H1 (cell line): Measurements from ENCODE around the gene URAD. TPM values are rescaled to one million over a fixed set of nuclear protein-coding genes. Genes with fewer than 3 reads are reported as not detected.

ENCODE experiments used
- CTCF ChIA-PET: fragments of 300-600 bp; sonication (Branson Sonifier 250); formaldehyde crosslinking; loops from one replicate; lab custom pipeline; 2021; ENCODE audit not compliant: partially characterized antibody; lab: Charles Lee
- POLR2A ChIA-PET: fragments of 300-600 bp; sonication (Branson Sonifier 250); formaldehyde crosslinking; loops from one replicate; lab custom pipeline; 2021; ENCODE audit warnings: inconsistent platforms; ENCODE audit not compliant: partially characterized antibody; lab: Charles Lee
- DNase-seq, 2 experiments: peaks; one replicate each; pipeline versions ENCODE4 v3.0.0 to v3.0.0-alpha.2; 2010 to 2022; ENCODE audit warnings: low spot score in 2 of 2, low read depth in 1 of 2, mixed read lengths in 1 of 2
- FAIRE-seq: peaks from 2 replicates; lab custom pipeline; 2011; peaks lifted over from hg19 to GRCh38; lab: Jason Lieb, UNC
- H2AFZ ChIP-seq: 2 replicates; pipeline ENCODE4 v1.8.1; 2012; ENCODE audit warnings: low read length, inconsistent platforms
- H2AK5ac ChIP-seq: 2 replicates; pipeline ENCODE4 v1.6.1; 2013; ENCODE audit warnings: low read depth, low read length
- H2BK120ac ChIP-seq: replicated peaks from 2 replicates; pipeline ENCODE3; 2013; ENCODE audit warnings: low read depth, low read length, inconsistent platforms
- H2BK12ac ChIP-seq: 2 replicates; pipeline ENCODE4 v1.6.1; 2013; ENCODE audit warnings: low read depth, low read length
- H2BK15ac ChIP-seq: 2 replicates; pipeline ENCODE4 v1.6.1; 2013; ENCODE audit warnings: low read length
- H2BK20ac ChIP-seq: 2 replicates; pipeline ENCODE4 v1.6.1; 2013; ENCODE audit warnings: low read length
- H2BK5ac ChIP-seq: 2 replicates; pipeline ENCODE4 v1.6.1; 2013; ENCODE audit warnings: low read depth, low read length
- H3K14ac ChIP-seq: 2 replicates; pipeline ENCODE4 v1.6.1; 2013; ENCODE audit warnings: inconsistent platforms; ENCODE audit not compliant: insufficient read length
- H3K18ac ChIP-seq: 2 replicates; pipeline ENCODE4 v1.6.1; 2013; ENCODE audit warnings: low read length; ENCODE audit errors: extremely low read depth
- H3K23ac ChIP-seq: 2 replicates; pipeline ENCODE4 v1.6.1; 2013; ENCODE audit warnings: inconsistent platforms; ENCODE audit not compliant: insufficient read length
- H3K23me2 ChIP-seq: 2 replicates; pipeline ENCODE4 v1.6.1; 2013; ENCODE audit warnings: low read depth, low read length
- H3K27ac ChIP-seq: 2 replicates; pipeline ENCODE4 v1.6.1; 2011; ENCODE audit warnings: low read depth, low read length, inconsistent platforms
- H3K27me3 ChIP-seq, 4 experiments: replicated peaks in 1 of 4; 1 replicate in 1 of 4; 2 replicates in 3 of 4; pipeline versions ENCODE4 v1.6.1 to v1.8.1; 2011 to 2013; ENCODE audit warnings: low read length in 3 of 4, mild to moderate bottlenecking in 3 of 4, inconsistent platforms in 2 of 4, mixed read lengths in 2 of 4, moderate library complexity in 1 of 4; ENCODE audit not compliant: control insufficient read depth in 3 of 4, insufficient read depth in 3 of 4; ENCODE audit errors: extremely low read depth in 1 of 4
- H3K36me3 ChIP-seq, 4 experiments: 2 replicates each; pipeline versions ENCODE4 v1.6.1 to v1.8.1; 2011 to 2013; ENCODE audit warnings: mild to moderate bottlenecking in 4 of 4, low read length in 3 of 4, moderate library complexity in 2 of 4, control low read depth in 1 of 4, inconsistent platforms in 1 of 4; ENCODE audit not compliant: insufficient read depth in 4 of 4, control insufficient read depth in 2 of 4
- H3K4ac ChIP-seq: replicated peaks from 2 replicates; pipeline ENCODE3; 2013; ENCODE audit warnings: low read length, low read depth, mixed read lengths, inconsistent platforms; ENCODE audit not compliant: insufficient read length
- H3K4me1 ChIP-seq, 4 experiments: replicated peaks in 1 of 4; 1 replicate in 1 of 4; 2 replicates in 3 of 4; pipeline versions ENCODE4 v1.6.1 to v1.8.1; 2011 to 2013; ENCODE audit warnings: low read length in 3 of 4, inconsistent platforms in 2 of 4, mixed read lengths in 1 of 4; ENCODE audit not compliant: insufficient read depth in 4 of 4, control insufficient read depth in 3 of 4
- H3K4me2 ChIP-seq, 2 experiments: 2 replicates each; pipeline versions ENCODE4 v1.6.1 to v1.8.1; 2011 to 2013; ENCODE audit warnings: low read depth in 2 of 2, low read length in 2 of 2, control low read depth in 1 of 2, inconsistent platforms in 1 of 2, mild to moderate bottlenecking in 1 of 2; ENCODE audit not compliant: insufficient read depth in 1 of 2
- H3K4me3 ChIP-seq, 4 experiments: fragments of 200-600, 300-600 bp in 1 of 4; sonication (generic), shearing (Covaris generic), sonication (Bioruptor Twin) in 1 of 4; 2 replicates each; pipeline versions ENCODE4 v1.5.1 to v1.8.1; 2011 to 2016; ENCODE audit warnings: low read length in 4 of 4, low read depth in 3 of 4, control low read depth in 2 of 4, inconsistent platforms in 2 of 4, mild to moderate bottlenecking in 2 of 4, mixed read lengths in 1 of 4, moderate library complexity in 1 of 4; ENCODE audit not compliant: insufficient read depth in 2 of 4; ENCODE audit errors: extremely low read depth in 1 of 4
- H3K56ac ChIP-seq: replicated peaks from 2 replicates; pipeline ENCODE3; 2013; ENCODE audit warnings: low read depth, mild to moderate bottlenecking, mixed read lengths, low read length, inconsistent platforms; ENCODE audit not compliant: insufficient read length
- H3K79me1 ChIP-seq: 2 replicates; pipeline ENCODE4 v1.6.1; 2013; ENCODE audit warnings: low read depth, low read length, control low read depth
- H3K79me2 ChIP-seq, 2 experiments: 2 replicates each; pipeline versions ENCODE4 v1.6.1 to v1.8.1; 2012 to 2013; ENCODE audit warnings: low read length in 2 of 2, mild to moderate bottlenecking in 2 of 2, inconsistent platforms in 1 of 2; ENCODE audit not compliant: insufficient read depth in 2 of 2, control insufficient read depth in 1 of 2
- H3K9ac ChIP-seq, 4 experiments: replicated peaks in 1 of 4; 1 replicate in 1 of 4; 2 replicates in 3 of 4; pipeline versions ENCODE4 v1.6.1 to v1.8.1; 2011 to 2013; ENCODE audit warnings: low read depth in 3 of 4, low read length in 3 of 4, control low read depth in 2 of 4, mild to moderate bottlenecking in 2 of 4, moderate library complexity in 2 of 4, inconsistent platforms in 1 of 4; ENCODE audit errors: extremely low read depth in 1 of 4
- H3K9me3 ChIP-seq, 2 experiments: 2 replicates each; pipeline versions ENCODE4 v1.6.1 to v1.8.1; 2012 to 2013; ENCODE audit warnings: mild to moderate bottlenecking in 2 of 2, moderate library complexity in 2 of 2, control low read depth in 1 of 2, inconsistent platforms in 1 of 2, low read depth in 1 of 2, low read length in 1 of 2, mixed read lengths in 1 of 2; ENCODE audit not compliant: insufficient read depth in 2 of 2
- H4K20me1 ChIP-seq, 2 experiments: replicated peaks in 1 of 2; 2 replicates each; pipeline versions ENCODE3 to v1.8.1; 2011 to 2013; ENCODE audit warnings: inconsistent platforms in 2 of 2, low read length in 2 of 2, mild to moderate bottlenecking in 1 of 2; ENCODE audit not compliant: insufficient read depth in 2 of 2, control insufficient read depth in 1 of 2
- H4K5ac ChIP-seq: 2 replicates; pipeline ENCODE4 v1.6.1; 2013; ENCODE audit warnings: low read length, low read depth, mixed read lengths, inconsistent platforms; ENCODE audit not compliant: insufficient read length
- H4K8ac ChIP-seq: 2 replicates; pipeline ENCODE4 v1.8.0; 2013; ENCODE audit warnings: mild to moderate bottlenecking, moderate library complexity, low read length, inconsistent platforms; ENCODE audit not compliant: insufficient read depth; ENCODE audit errors: extremely low read depth
- H4K91ac ChIP-seq: replicated peaks from 2 replicates; pipeline ENCODE3; 2013; ENCODE audit warnings: low read length, mixed read lengths, inconsistent platforms; ENCODE audit not compliant: insufficient read length
- ASH2L ChIP-seq: fragments of 200-600, 300-600 bp; sonication (generic); IDR thresholded peaks from one replicate; pipeline ENCODE4 v1.7.1; 2017; ENCODE audit warnings: low read length
- CREB1 ChIP-seq: IDR thresholded peaks from 2 replicates; pipeline ENCODE4 v1.6.1; 2012; ENCODE audit warnings: inconsistent platforms
- CTBP2 ChIP-seq: IDR thresholded peaks from 2 replicates; pipeline ENCODE4 v1.7.0; 2011; ENCODE audit warnings: borderline replicate concordance, mild to moderate bottlenecking, moderate library complexity, mixed read lengths, low read length; ENCODE audit not compliant: insufficient read depth, insufficient read length
- EGR1 ChIP-seq: IDR thresholded peaks from 2 replicates; pipeline ENCODE4 v1.6.1; 2011; ENCODE audit warnings: low read depth, low read length, borderline replicate concordance
- HDAC6 ChIP-seq: IDR thresholded peaks from one replicate; pipeline ENCODE4 v1.7.1; 2012; ENCODE audit warnings: low read depth, mild to moderate bottlenecking, inconsistent platforms, low read length, moderate library complexity
- MAFK ChIP-seq: IDR thresholded peaks from 2 replicates; pipeline ENCODE4 v1.6.1; 2012; ENCODE audit warnings: low read depth, mild to moderate bottlenecking, improper control_type of control experiment, low read length
- POU5F1 ChIP-seq: IDR thresholded peaks from 2 replicates; pipeline ENCODE4 v1.6.1; 2011; ENCODE audit warnings: low read depth, mild to moderate bottlenecking, low read length, moderate library complexity
- RNF2 ChIP-seq: fragments of 200-900, 300-1000 bp; sonication (generic); IDR thresholded peaks from 2 replicates; pipeline ENCODE4 v1.7.1; 2016; ENCODE audit warnings: borderline replicate concordance, low read depth, mild to moderate bottlenecking, antibody characterized with exemption, low read length; ENCODE audit not compliant: poor library complexity, severe bottlenecking; ENCODE audit errors: missing control alignments
- SUZ12 ChIP-seq: fragments of 200-600 bp; sonication (generic); IDR thresholded peaks from 2 replicates; pipeline ENCODE4 v1.6.1; 2012; ENCODE audit warnings: mild to moderate bottlenecking, inconsistent platforms, low read length, moderate library complexity, mixed read lengths
- YY1 ChIP-seq: IDR thresholded peaks from 2 replicates; pipeline ENCODE4 v1.6.1; 2011; ENCODE audit warnings: low read depth, mild to moderate bottlenecking, low read length
- WGBS, 2 experiments: shearing (Covaris generic) in 1 of 2; methylation state at CpG; one replicate each; pipeline versions ENCODE4 v1.1.6 to v1.1.7; 2013 to 2015; ENCODE audit warnings: low lambda C conversion rate in 2 of 2, mixed read lengths in 2 of 2, inconsistent platforms in 1 of 2, low coverage in 1 of 2, missing lambda C conversion rate in 1 of 2; ENCODE audit not compliant: insufficient replicate concordance in 2 of 2, insufficient coverage in 1 of 2, insufficient read length in 1 of 2; ENCODE audit errors: extremely low coverage in 1 of 2, missing lambda C conversion rate in 1 of 2; 5-methylcytosine and 5-hydroxymethylcytosine counted together
- polyA plus RNA-seq, 7 experiments: library from polyadenylated mRNA; depleted of rRNA in 3 of 7; stranded (reverse) in 5 of 7; unstranded in 2 of 7; fragments of >200 nt in 5 of 7; fragments of 200-250 nt in 2 of 7; gene quantifications; 1 replicate in 5 of 7; 2 replicates in 1 of 7; 4 replicates in 1 of 7; pipeline versions ENCODE4 v1.2.1 to v1.2.3, GENCODE V29; 2011 to 2013; ENCODE audit warnings: missing spikeins in 2 of 7, mixed read lengths in 2 of 7
- total RNA-seq: library from RNA; stranded (reverse); fragmentation: NEBNext Ultra II Directional; extraction: Animal tissue kit (Norgen Biotek cat#: 25700); gene quantifications from 2 replicates; pipeline ENCODE4 v1.2.1, GENCODE V29; 2021
- TF ChIP-seq, protein P1 (sequence below): IDR thresholded peaks from 2 replicates; pipeline ENCODE4 v1.6.1; 2012; ENCODE audit warnings: inconsistent platforms

The URAD gene
- total and polyA plus RNA-seq, 2 of the 8 experiments (the other 6 are each of a cell fraction or from before 2014, with no cell fraction given): not detected

DNA sequence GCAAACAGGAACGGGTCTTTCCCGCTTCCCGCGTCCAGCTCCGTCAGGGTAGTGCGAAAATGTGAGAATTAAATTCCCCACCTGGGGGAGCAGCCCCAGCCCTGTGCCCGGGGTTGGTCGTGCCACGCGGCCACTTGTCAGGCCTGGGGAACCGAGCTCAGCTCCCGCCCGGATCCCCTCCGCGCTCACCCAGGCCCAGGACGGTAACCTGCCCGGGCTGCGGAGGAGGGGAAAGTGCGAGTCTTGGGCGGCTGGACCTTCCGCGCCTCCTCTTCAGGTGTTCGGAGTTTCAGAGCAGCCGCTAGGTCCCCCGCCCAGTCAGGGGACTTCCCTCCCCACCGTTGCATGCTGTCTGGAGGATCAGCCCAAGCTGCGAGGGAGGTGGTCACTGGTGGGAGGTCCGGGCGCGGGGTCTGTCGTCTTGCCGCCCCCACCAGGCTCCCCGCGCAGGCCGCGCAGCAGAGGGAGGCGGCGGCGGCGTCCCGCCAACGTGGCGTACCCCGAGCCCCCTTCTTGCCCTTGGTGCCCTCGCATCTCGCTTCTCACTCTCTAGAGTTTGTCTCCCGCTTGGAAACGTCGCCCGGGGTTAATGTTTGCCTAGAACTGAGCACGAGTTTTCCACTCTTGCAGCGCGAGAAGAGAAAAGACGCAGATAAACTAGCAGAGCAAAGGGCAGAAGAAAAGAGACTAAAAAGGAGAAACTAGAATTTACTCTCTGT, 8.1 kb downstream of the URAD start:
- no peak overlapping the region for H2BK15ac ChIP-seq
- H3K79me1 ChIP-seq: no peaks in the 10 kb centered on the region
- H3K9me3 ChIP-seq: no peaks in the 10 kb centered on the region
- no peak overlapping the region for H4K5ac ChIP-seq
- H3K9ac ChIP-seq: no peak overlapping the region
- no peak overlapping the region; the same call in 1 of the 2 replicates for H3K18ac ChIP-seq
- H3K4me3 ChIP-seq: peak overlapping the region in 1 of 4 experiments; percentile 30; a peak in 1 of 8 replicates
- no peaks in the 10 kb centered on the region for H3K79me2 ChIP-seq
- no peak overlapping the region for H4K8ac ChIP-seq
- no peak overlapping the region for H3K4ac ChIP-seq
- H3K56ac ChIP-seq: no peak overlapping the region
- H3K14ac ChIP-seq: no peak overlapping the region
- H3K4me2 ChIP-seq: peak overlapping the region in 1 of 2 experiments; percentile 52
- DNase-seq: peak in 1 of 2 experiments; percentile 65
- ChIA-PET CTCF (interaction anchor here (0.6 to 20.5 kb wide), 8 partner anchors 13 to 851 kb away, joined by 3 to 283 read pairs (median 20); partner anchors contain the start of genes CDX2 and PDX1), POLR2A (interaction anchor here (5.0 kb wide), 1 partner anchor 13 kb away, joined by 31 read pairs; the partner anchor contains the start of gene CDX2)
- H2BK120ac ChIP-seq: no peak overlapping the region
- H3K27me3 ChIP-seq: peaks cover 81 to 91% (median 88%) of the 10 kb centered on the region in 4 experiments
- no peak overlapping the region for H2BK5ac ChIP-seq
- peaks cover 0 to 11% (median 0%) of the 10 kb centered on the region in 4 experiments; a peak in 1 of 8 replicates for H3K36me3 ChIP-seq
- no peak overlapping the region for H2AK5ac ChIP-seq
- H2BK20ac ChIP-seq: no peak overlapping the region
- 5% methylated on average over 44 of the region's 54 CpGs; no CpG with 5 or more reads in 1 of the 2 experiments for WGBS, 2 experiments
- peaks cover 2% of the 10 kb centered on the region; the same call in 1 of the 2 replicates for H3K23me2 ChIP-seq
- H4K91ac ChIP-seq: no peak overlapping the region
- peaks cover 14 to 38% of the 10 kb centered on the region in 2 experiments for H4K20me1 ChIP-seq
- H2AFZ ChIP-seq: no peak overlapping the region
- H3K23ac ChIP-seq: no peak overlapping the region
- peaks cover 0 to 13% (median 5%) of the 10 kb centered on the region in 4 experiments; a peak in 5 of 7 replicates for H3K4me1 ChIP-seq
- peak overlapping the region; percentile 55; the same call in 1 of the 2 replicates for H2BK12ac ChIP-seq
- no peak for FAIRE-seq
- no peak overlapping the region for H3K27ac ChIP-seq
- TF ChIP-seq EGR1 (0 out of 2 replicates have a peak, but pooled peaks have one; percentile 10), CTBP2 (peak; percentile 90), YY1 (no peak), MAFK (no peak), CREB1 (no peak), ASH2L (no peak), POU5F1 (no peak), SUZ12 (peak; percentile 92), RNF2 (peak; percentile 98), HDAC6 (no peak)
- TF ChIP-seq, protein P1, sequence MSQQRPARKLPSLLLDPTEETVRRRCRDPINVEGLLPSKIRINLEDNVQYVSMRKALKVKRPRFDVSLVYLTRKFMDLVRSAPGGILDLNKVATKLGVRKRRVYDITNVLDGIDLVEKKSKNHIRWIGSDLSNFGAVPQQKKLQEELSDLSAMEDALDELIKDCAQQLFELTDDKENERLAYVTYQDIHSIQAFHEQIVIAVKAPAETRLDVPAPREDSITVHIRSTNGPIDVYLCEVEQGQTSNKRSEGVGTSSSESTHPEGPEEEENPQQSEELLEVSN: peak; percentile 34; the same call in 1 of the 2 replicates
